ENCODE results near the gene ATP2A3.

DNA sequence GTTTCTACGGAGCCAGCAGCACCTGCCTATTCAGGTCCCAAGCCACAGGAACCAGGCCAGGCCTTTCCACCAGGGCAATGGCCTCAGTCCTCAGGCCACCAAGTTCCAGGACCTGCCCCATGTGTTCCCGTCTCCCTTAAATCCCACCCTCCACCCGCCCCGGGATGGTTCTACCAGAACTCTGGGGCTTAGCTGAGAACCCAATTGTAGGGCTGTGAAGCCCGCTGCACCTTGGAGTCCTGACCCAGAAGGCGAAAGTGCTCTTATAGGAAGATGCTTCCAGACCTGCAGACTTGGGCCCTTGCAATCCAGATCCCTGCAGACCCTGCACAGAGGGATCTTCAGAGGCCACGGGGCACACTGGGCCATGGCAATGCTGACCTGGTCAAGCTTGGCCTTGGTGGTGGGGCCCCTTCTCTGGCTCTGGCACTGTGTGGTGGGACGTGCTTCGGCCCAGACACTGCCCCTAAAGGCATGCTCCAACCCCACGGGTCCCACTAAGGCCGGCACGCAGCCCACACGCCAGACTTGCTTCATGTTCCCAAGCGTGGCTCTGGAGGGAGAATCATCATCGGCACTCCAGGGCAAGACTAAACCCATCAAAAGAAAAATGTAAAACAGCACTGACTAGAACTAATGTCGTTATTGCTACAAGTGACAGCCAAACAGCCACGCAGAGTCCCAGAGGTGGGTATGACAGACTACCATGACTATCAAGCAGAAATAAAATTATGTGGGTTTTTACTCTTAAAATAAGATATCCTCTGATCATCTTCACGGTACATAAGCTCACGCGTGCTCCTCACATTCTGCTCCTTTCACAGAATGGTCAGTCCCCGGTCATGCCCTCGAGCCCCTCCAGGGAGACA, 41.3 kb upstream of the ATP2A3 start:
- TF ChIP-seq, protein P1, sequence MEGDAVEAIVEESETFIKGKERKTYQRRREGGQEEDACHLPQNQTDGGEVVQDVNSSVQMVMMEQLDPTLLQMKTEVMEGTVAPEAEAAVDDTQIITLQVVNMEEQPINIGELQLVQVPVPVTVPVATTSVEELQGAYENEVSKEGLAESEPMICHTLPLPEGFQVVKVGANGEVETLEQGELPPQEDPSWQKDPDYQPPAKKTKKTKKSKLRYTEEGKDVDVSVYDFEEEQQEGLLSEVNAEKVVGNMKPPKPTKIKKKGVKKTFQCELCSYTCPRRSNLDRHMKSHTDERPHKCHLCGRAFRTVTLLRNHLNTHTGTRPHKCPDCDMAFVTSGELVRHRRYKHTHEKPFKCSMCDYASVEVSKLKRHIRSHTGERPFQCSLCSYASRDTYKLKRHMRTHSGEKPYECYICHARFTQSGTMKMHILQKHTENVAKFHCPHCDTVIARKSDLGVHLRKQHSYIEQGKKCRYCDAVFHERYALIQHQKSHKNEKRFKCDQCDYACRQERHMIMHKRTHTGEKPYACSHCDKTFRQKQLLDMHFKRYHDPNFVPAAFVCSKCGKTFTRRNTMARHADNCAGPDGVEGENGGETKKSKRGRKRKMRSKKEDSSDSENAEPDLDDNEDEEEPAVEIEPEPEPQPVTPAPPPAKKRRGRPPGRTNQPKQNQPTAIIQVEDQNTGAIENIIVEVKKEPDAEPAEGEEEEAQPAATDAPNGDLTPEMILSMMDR (conservative IDR thresholded peaks at IDR 0.05): no peak
- no peak for TF ChIP-seq EZH2 (IDR thresholded peaks at IDR 0.05; ENCODE audit: low read depth)
